ENCODE results near the gene TMEM81. TPM values are rescaled to one million over a fixed set of nuclear protein-coding genes. Genes with fewer than 3 reads are reported as not detected.

TMEM81 gene
- total and polyA plus RNA-seq, 4 donors = 0.78 to 2.8 (median 0.89) TPM

- TF ChIP-seq YY1 (IDR thresholded peaks at IDR 0.05) (no peak), HNF4G (IDR thresholded peaks at IDR 0.05) (no peak), ATF3 (IDR thresholded peaks at IDR 0.05) (no peak), NR2F2 (IDR thresholded peaks at IDR 0.05) (no peak), SP1 (IDR thresholded peaks at IDR 0.05) (no peak)
- Histone ChIP-seq H3K9me3 (ENCODE audit: control insufficient read depth in 4 of 4, low read length in 3 of 4) (no peaks in the 10 kb centered on the region), H3K4me3 (ENCODE audit: low read depth in 1 of 3, low read length in 3 of 3) (no peak overlapping the region), H3K27ac (ENCODE audit: low read depth in 1 of 2, low read length in 2 of 2) (no peak overlapping the region), H3K4me1 (ENCODE audit: control insufficient read depth in 4 of 4, insufficient read depth in 4 of 4, low read length in 3 of 4) (peaks cover 0 to 6% (median 2%) of the 10 kb centered on the region in 4 donors), H3K27me3 (ENCODE audit: control insufficient read depth in 4 of 4, insufficient read depth in 4 of 4, low read length in 3 of 4) (no peaks in the 10 kb centered on the region), H3K36me3 (ENCODE audit: control insufficient read depth in 4 of 4, insufficient read depth in 3 of 4, low read depth in 1 of 4, low read length in 3 of 4) (no peaks in the 10 kb centered on the region), H3K9ac (ENCODE audit: low read depth in 1 of 2, low read length in 2 of 2) (no peak overlapping the region)
- WGBS = 62% methylated on average over 1 of the region's 1 CpG
- no peak for DNase-seq (ENCODE audit: low spot score)
Measured at GRCh38 chr1:205133287-205133686, 49.0 kb upstream of the TMEM81 start.

- Histone ChIP-seq H3K9ac (ENCODE audit: low read depth in 1 of 2, low read length in 2 of 2) (no peak overlapping the region), H3K4me1 (ENCODE audit: control insufficient read depth in 4 of 4, insufficient read depth in 4 of 4, low read length in 3 of 4) (peaks cover 0 to 6% (median 2%) of the 10 kb centered on the region in 4 donors), H3K27ac (ENCODE audit: low read depth in 1 of 2, low read length in 2 of 2) (no peak overlapping the region), H3K9me3 (ENCODE audit: control insufficient read depth in 4 of 4, low read length in 3 of 4) (no peaks in the 10 kb centered on the region), H3K27me3 (ENCODE audit: control insufficient read depth in 4 of 4, insufficient read depth in 4 of 4, low read length in 3 of 4) (no peaks in the 10 kb centered on the region), H3K4me3 (ENCODE audit: low read depth in 1 of 3, low read length in 3 of 3) (no peak overlapping the region), H3K36me3 (ENCODE audit: control insufficient read depth in 4 of 4, insufficient read depth in 3 of 4, low read depth in 1 of 4, low read length in 3 of 4) (no peaks in the 10 kb centered on the region)
- peak; percentile 14 to 40 for TF ChIP-seq RXRA (IDR thresholded peaks at IDR 0.05)
- peak in 1 of 2 donors; percentile 11 for TF ChIP-seq HNF4A (conservative IDR thresholded peaks at IDR 0.05)
- TF ChIP-seq RAD21 (IDR thresholded peaks at IDR 0.05) = no peak
- no peak for DNase-seq (ENCODE audit: low spot score)
- 48% methylated on average over 4 of the region's 4 CpGs for WGBS
Measured at GRCh38 chr1:205129447-205130029, 45.3 kb upstream of the TMEM81 start.

- Histone ChIP-seq H3K4me3 (ENCODE audit: low read depth in 1 of 3, low read length in 3 of 3) (no peak overlapping the region), H3K9me3 (ENCODE audit: control insufficient read depth in 4 of 4, low read length in 3 of 4) (no peaks in the 10 kb centered on the region), H3K9ac (ENCODE audit: low read depth in 1 of 2, low read length in 2 of 2) (no peak overlapping the region), H3K4me1 (ENCODE audit: control insufficient read depth in 4 of 4, insufficient read depth in 4 of 4, low read length in 3 of 4) (peaks cover under 1 to 6% (median 3%) of the 10 kb centered on the region in 4 donors), H3K27ac (ENCODE audit: low read depth in 1 of 2, low read length in 2 of 2) (no peak overlapping the region), H3K36me3 (ENCODE audit: control insufficient read depth in 4 of 4, insufficient read depth in 3 of 4, low read depth in 1 of 4, low read length in 3 of 4) (no peaks in the 10 kb centered on the region), H3K27me3 (ENCODE audit: control insufficient read depth in 4 of 4, insufficient read depth in 4 of 4, low read length in 3 of 4) (no peaks in the 10 kb centered on the region)
- 93% methylated on average over 2 of the region's 2 CpGs for WGBS
- TF ChIP-seq CTCF (IDR thresholded peaks at IDR 0.05; ENCODE audit: low read depth, low read length, missing input control) = no peak
- DNase-seq (ENCODE audit: low spot score) = no peak
Measured at GRCh38 chr1:205128050-205128449, 43.8 kb upstream of the TMEM81 start.

GRCh38 chr1:205127646-205128045 lies 43.4 kb upstream of the TMEM81 start:
- Histone ChIP-seq H3K9ac (ENCODE audit: low read depth in 1 of 2, low read length in 2 of 2) (no peak overlapping the region), H3K4me1 (ENCODE audit: control insufficient read depth in 4 of 4, insufficient read depth in 4 of 4, low read length in 3 of 4) (peaks cover 3 to 10% (median 7%) of the 10 kb centered on the region in 4 donors), H3K9me3 (ENCODE audit: control insufficient read depth in 4 of 4, low read length in 3 of 4) (no peaks in the 10 kb centered on the region), H3K27me3 (ENCODE audit: control insufficient read depth in 4 of 4, insufficient read depth in 4 of 4, low read length in 3 of 4) (no peaks in the 10 kb centered on the region), H3K27ac (ENCODE audit: low read depth in 1 of 2, low read length in 2 of 2) (no peak overlapping the region), H3K36me3 (ENCODE audit: control insufficient read depth in 4 of 4, insufficient read depth in 3 of 4, low read depth in 1 of 4, low read length in 3 of 4) (no peaks in the 10 kb centered on the region), H3K4me3 (ENCODE audit: low read depth in 1 of 3, low read length in 3 of 3) (no peak overlapping the region)
- DNase-seq (ENCODE audit: low spot score) = no peak
- 86% methylated on average over 3 of the region's 3 CpGs for WGBS
- TF ChIP-seq RXRA (IDR thresholded peaks at IDR 0.05) (no peak), REST (IDR thresholded peaks at IDR 0.05) (no peak)
